Keratinocyte (primary cell): ENCODE results near the gene BAHD1.

ENCODE experiments used
- EZH2 ChIP-seq: IDR thresholded peaks from one replicate; pipeline ENCODE4 v1.6.1; 2012; ENCODE audit warnings: inconsistent platforms, mild to moderate bottlenecking, low read length, moderate library complexity
- TF ChIP-seq, protein P1 (sequence below), 3 experiments: IDR thresholded peaks in 1 of 3; conservative IDR thresholded peaks in 1 of 3; optimal IDR thresholded peaks in 1 of 3; 2 replicates in 2 of 3; 3 replicates in 1 of 3; pipeline versions ENCODE3 to v1.5.1; 2011; ENCODE audit warnings: low read length in 3 of 3, mild to moderate bottlenecking in 3 of 3, moderate library complexity in 2 of 3, control low read depth in 1 of 3, inconsistent platforms in 1 of 3; ENCODE audit not compliant: insufficient read depth in 2 of 3; ENCODE audit errors: extremely low read depth in 1 of 3

DNA sequence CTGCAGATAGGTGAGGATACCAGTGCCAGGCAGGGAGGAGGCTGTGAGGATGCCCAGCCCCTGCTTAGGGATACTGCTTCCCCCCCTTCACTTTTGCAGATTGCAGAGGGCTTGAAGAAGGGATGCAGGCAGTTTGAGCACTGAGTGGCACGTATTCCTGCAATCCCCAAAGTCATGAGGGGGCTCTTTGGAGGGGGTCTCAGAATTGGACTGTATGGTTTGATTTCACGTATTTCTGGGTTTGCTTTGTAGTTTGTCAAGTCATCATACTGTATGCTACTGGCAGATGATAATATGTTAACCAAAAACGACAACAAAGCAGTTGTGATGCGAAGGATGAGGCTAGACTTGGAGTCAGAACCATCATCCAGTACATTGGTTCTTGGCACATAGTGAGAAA lies 58.1 kb downstream of the BAHD1 start:
- TF ChIP-seq EZH2 = no peak
- TF ChIP-seq, protein P1, sequence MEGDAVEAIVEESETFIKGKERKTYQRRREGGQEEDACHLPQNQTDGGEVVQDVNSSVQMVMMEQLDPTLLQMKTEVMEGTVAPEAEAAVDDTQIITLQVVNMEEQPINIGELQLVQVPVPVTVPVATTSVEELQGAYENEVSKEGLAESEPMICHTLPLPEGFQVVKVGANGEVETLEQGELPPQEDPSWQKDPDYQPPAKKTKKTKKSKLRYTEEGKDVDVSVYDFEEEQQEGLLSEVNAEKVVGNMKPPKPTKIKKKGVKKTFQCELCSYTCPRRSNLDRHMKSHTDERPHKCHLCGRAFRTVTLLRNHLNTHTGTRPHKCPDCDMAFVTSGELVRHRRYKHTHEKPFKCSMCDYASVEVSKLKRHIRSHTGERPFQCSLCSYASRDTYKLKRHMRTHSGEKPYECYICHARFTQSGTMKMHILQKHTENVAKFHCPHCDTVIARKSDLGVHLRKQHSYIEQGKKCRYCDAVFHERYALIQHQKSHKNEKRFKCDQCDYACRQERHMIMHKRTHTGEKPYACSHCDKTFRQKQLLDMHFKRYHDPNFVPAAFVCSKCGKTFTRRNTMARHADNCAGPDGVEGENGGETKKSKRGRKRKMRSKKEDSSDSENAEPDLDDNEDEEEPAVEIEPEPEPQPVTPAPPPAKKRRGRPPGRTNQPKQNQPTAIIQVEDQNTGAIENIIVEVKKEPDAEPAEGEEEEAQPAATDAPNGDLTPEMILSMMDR (optimal IDR thresholded peaks at IDR 0.05 in 1 of 3, IDR thresholded peaks at IDR 0.05 in 1 of 3, conservative IDR thresholded peaks at IDR 0.05 in 1 of 3; ENCODE audit: extremely low read depth in 1 of 3, insufficient read depth in 2 of 3, low read length in 3 of 3) = no peak
